CD4-positive, alpha-beta T cell (primary cell): ENCODE measurements around the gene BTBD9. TPM values are rescaled to one million over a fixed set of nuclear protein-coding genes. Genes with fewer than 3 reads are reported as not detected.

Experiments
- ATAC-seq: fragments of 200-7000 bp; cut with Tn5 transposase; one replicate; pipeline ENCODE4 v1.10.0; 2022; ENCODE audit warnings: mild to moderate bottlenecking; ENCODE audit not compliant: poor library complexity
- CTCF ChIA-PET: fragments of 350-600 bp; sonication (Branson Sonifier 250); formaldehyde crosslinking; loops from one replicate; lab custom pipeline; 2021; ENCODE audit warnings: antibody characterized with exemption, inconsistent platforms; lab: Charles Lee
- POLR2A ChIA-PET: fragments of 350-600 bp; sonication (Branson Sonifier 250); formaldehyde crosslinking; loops from one replicate; lab custom pipeline; 2021; ENCODE audit warnings: antibody characterized with exemption, inconsistent platforms; lab: Charles Lee
- DNase-seq, 14 experiments: peaks; one replicate each; pipeline ENCODE4 v3.0.0-alpha.2; 2013 to 2020; ENCODE audit warnings: mixed read lengths in 2 of 14
- H3K27ac ChIP-seq, 2 donors: one replicate each; pipeline versions ENCODE4 v1.5.1 to v1.7.0; 2013; ENCODE audit warnings: low read length in 2 of 2, low read depth in 1 of 2, mild to moderate bottlenecking in 1 of 2
- H3K27me3 ChIP-seq, 2 experiments: 1 replicate in 1 of 2; 2 replicates in 1 of 2; pipeline versions ENCODE4 v1.6.1 to v1.7.0; 2013; ENCODE audit warnings: low read length in 2 of 2, control low read depth in 1 of 2, mild to moderate bottlenecking in 1 of 2, moderate library complexity in 1 of 2; ENCODE audit not compliant: insufficient read depth in 2 of 2, control insufficient read depth in 1 of 2
- H3K36me3 ChIP-seq: one replicate; pipeline ENCODE4 v1.6.1; 2013; ENCODE audit warnings: low read length, control low read depth; ENCODE audit not compliant: insufficient read depth
- H3K4me1 ChIP-seq: one replicate; pipeline ENCODE4 v1.6.1; 2013; ENCODE audit warnings: low read length, control low read depth; ENCODE audit not compliant: insufficient read depth
- H3K4me3 ChIP-seq: one replicate; pipeline ENCODE4 v1.5.1; 2013; ENCODE audit warnings: mild to moderate bottlenecking, low read length, moderate library complexity
- H3K9me3 ChIP-seq, 2 experiments: 1 replicate in 1 of 2; 2 replicates in 1 of 2; pipeline versions ENCODE4 v1.6.1 to v1.7.0; 2013; ENCODE audit warnings: low read length in 2 of 2, mild to moderate bottlenecking in 2 of 2, control low read depth in 1 of 2, moderate library complexity in 1 of 2; ENCODE audit not compliant: control insufficient read depth in 1 of 2, insufficient read depth in 1 of 2
- H3K27ac Mint-ChIP-seq: one replicate; pipeline ENCODE4 v1.8.0; 2020; ENCODE audit warnings: mixed read lengths
- H3K27me3 Mint-ChIP-seq: one replicate; pipeline ENCODE4 v1.8.0; 2021; ENCODE audit warnings: mixed read lengths
- H3K36me3 Mint-ChIP-seq: one replicate; pipeline ENCODE4 v1.8.0; 2021; ENCODE audit warnings: low read depth, mixed read lengths
- H3K4me1 Mint-ChIP-seq: one replicate; pipeline ENCODE4 v1.8.0; 2021; ENCODE audit warnings: low read depth, mixed read lengths
- H3K4me3 Mint-ChIP-seq: one replicate; pipeline ENCODE4 v1.8.0; 2020; ENCODE audit warnings: mild to moderate bottlenecking, mixed read lengths
- H3K9me3 Mint-ChIP-seq: one replicate; pipeline ENCODE4 v1.8.0; 2020; ENCODE audit warnings: mixed read lengths
- CTCF ChIP-seq: fragments of 200-600 bp; IDR thresholded peaks from one replicate; pipeline ENCODE4 v1.8.0; 2022; ENCODE audit warnings: antibody characterized with exemption, mild to moderate bottlenecking
- intact Hi-C, 2 experiments: fragments of 100-400 bp; cut with DNase I in 1 of 2; cut with micrococcal nuclease in 1 of 2; formaldehyde crosslinking; loops; one replicate each; pipeline versions ENCODE4 v1.15.1 to v1.9.0; 2023 to 2025; cut with DNase I, micrococcal nuclease
- total RNA-seq, 174 experiments: library from RNA in 2 of 174; stranded (reverse) in 2 of 174; gene quantifications; one replicate each; pipeline ENCODE4 v1.2.3 and lab custom pipeline; 2021 to 2026

The BTBD9 gene
- total RNA-seq, 2 experiments from 2014 or later, result 58.7 to 59.3 TPM

DNA sequence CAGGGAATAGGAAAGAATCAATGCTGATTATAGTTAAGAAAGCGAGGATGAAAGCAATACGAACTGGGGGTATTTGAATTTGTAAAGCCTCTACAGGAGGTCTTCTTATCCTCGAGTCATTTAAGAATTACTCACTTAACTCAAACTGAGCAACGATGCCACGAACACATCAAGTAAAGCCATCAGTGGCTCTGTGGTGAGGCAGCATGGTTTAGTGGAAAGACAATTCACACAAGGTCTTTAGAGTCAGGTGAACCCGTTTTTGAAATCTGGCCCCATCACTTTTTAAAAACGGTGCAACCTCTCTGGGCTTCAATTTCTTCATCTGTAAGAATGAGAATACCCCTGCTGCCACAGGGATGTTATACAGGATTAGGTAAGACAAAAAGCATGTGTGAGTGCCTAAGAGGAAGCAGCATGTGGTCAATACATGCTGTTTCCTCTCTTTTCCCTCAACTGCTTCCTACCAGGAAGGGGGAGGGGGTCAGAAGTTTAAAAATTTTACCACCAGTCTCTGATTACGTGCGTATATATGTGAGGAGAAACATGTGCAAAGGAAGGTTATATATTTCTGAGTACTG is 162.0 kb downstream of the BTBD9 start:
- Mint-ChIP-seq H3K9me3 (no peaks in the 10 kb centered on the region), H3K4me3 (no peak overlapping the region), H3K36me3 (peaks cover 5% of the 10 kb centered on the region), H3K27ac (no peak overlapping the region), H3K27me3 (no peaks in the 10 kb centered on the region), H3K4me1 (peaks cover 4% of the 10 kb centered on the region)
- Histone ChIP-seq H3K36me3 (peaks cover 2% of the 10 kb centered on the region), H3K9me3 (no peaks in the 10 kb centered on the region), H3K4me3 (no peak overlapping the region), H3K27me3 (no peaks in the 10 kb centered on the region), H3K4me1 (no peaks in the 10 kb centered on the region), H3K27ac (no peak overlapping the region)
- ATAC-seq (no peak), DNase-seq (no peak)
- no peak for TF ChIP-seq CTCF
- intact Hi-C loops, result no loop called here
- ChIA-PET POLR2A (no interaction called here), CTCF (interaction anchor here (1.0 kb wide), 1 partner anchor 17 kb away, joined by 3 read pairs; no protein-coding TSS in a partner anchor)

- POLR2A ChIA-PET, result interaction anchor here (0.6 kb wide), 1 partner anchor 17 kb away, joined by 3 read pairs; no protein-coding TSS in a partner anchor
- Mint-ChIP-seq H3K27me3 (no peaks in the 10 kb centered on the region), H3K27ac (no peak overlapping the region)
Measured at GRCh38 chr6:38476888-38477287, 162.8 kb downstream of the BTBD9 start.

DNA sequence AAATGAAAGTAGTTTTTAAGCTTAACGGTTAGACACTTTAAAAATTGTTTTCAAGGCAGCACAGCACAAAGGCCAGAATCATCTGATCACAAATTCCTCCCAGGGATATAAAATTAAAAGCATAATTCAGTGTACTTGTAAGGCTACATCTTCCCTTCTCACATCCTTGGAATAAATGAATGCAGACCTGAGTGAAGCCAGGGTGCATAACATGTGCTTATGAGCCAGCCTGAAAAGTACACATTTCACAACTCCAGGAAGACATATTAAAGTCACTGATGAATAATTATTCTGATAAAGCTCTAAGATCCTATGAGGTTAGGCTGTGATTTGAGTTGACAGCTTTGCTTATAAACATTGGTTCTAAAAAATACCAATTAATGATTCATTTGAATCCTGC is 163.6 kb downstream of the BTBD9 start:
- no peak overlapping the region for H3K4me3 ChIP-seq
- ATAC-seq (no peak), DNase-seq (no peak)
- Mint-ChIP-seq H3K27ac (no peak overlapping the region), H3K4me3 (no peak overlapping the region), H3K27me3 (no peaks in the 10 kb centered on the region), H3K9me3 (no peaks in the 10 kb centered on the region), H3K36me3 (peaks cover 5% of the 10 kb centered on the region), H3K4me1 (peaks cover 4% of the 10 kb centered on the region)
- no peaks in the 10 kb centered on the region for H3K4me1 ChIP-seq
- intact Hi-C loops, result no loop called here
- POLR2A ChIA-PET, result interaction anchor here (0.6 to 1.3 kb wide), 4 partner anchors 10 to 41 kb away, joined by 3 to 5 read pairs (median 3); no protein-coding TSS in a partner anchor
- CTCF ChIA-PET, result no interaction called here
- no peaks in the 10 kb centered on the region for H3K9me3 ChIP-seq
- no peaks in the 10 kb centered on the region for H3K36me3 ChIP-seq
- no peaks in the 10 kb centered on the region for H3K27me3 ChIP-seq
- no peak for TF ChIP-seq CTCF
- H3K27ac ChIP-seq, result no peak overlapping the region

More at GRCh38 chr6:38476888-38477287, 162.8 kb downstream of the BTBD9 start:
- Mint-ChIP-seq H3K9me3 (no peaks in the 10 kb centered on the region), H3K4me1 (peaks cover 4% of the 10 kb centered on the region), H3K36me3 (peaks cover 5% of the 10 kb centered on the region), H3K4me3 (no peak overlapping the region)
- ATAC-seq (no peak), DNase-seq (no peak)
- no peak overlapping the region for H3K4me3 ChIP-seq
- peaks cover 2% of the 10 kb centered on the region for H3K36me3 ChIP-seq
- CTCF ChIA-PET, result interaction anchor here (1.0 kb wide), 1 partner anchor 18 kb away, joined by 3 read pairs; no protein-coding TSS in a partner anchor
- no peak for TF ChIP-seq CTCF
- no peak overlapping the region for H3K27ac ChIP-seq
- H3K4me1 ChIP-seq, result no peaks in the 10 kb centered on the region
- H3K27me3 ChIP-seq, result no peaks in the 10 kb centered on the region
- intact Hi-C loops, result no loop called here
- H3K9me3 ChIP-seq, result no peaks in the 10 kb centered on the region
